SK-N-SH (cell line): ENCODE results near the gene CDHR4. TPM values are rescaled to one million over a fixed set of nuclear protein-coding genes. Genes with fewer than 3 reads are reported as not detected.

Experiments used
- CTCF ChIA-PET: fragments of 300-600, 350-600 bp; formaldehyde crosslinking; extraction: SDS; loops from one replicate; lab custom pipeline; 2021; lab: Yijun Ruan, JAX
- POLR2A ChIA-PET: fragments of 350-600 bp; sonication (Branson Sonifier 250); formaldehyde crosslinking; extraction: SDS; loops from one replicate; lab custom pipeline; 2020; ENCODE audit warnings: antibody characterized with exemption, inconsistent platforms; lab: Yijun Ruan, JAX
- DNase-seq: peaks from one replicate; pipeline ENCODE4 v3.0.0; 2012
- H2AFZ ChIP-seq: fragments of 200-600 bp; sonication (generic); 2 replicates; pipeline ENCODE4 v1.8.1; 2016; ENCODE audit warnings: antibody characterized with exemption, mild to moderate bottlenecking, low read depth
- H3F3A ChIP-seq: fragments of 200-600 bp; sonication (generic); replicated peaks from 2 replicates; pipeline ENCODE3; 2016; ENCODE audit warnings: antibody characterized with exemption, mild to moderate bottlenecking; ENCODE audit not compliant: insufficient read depth
- H3K27ac ChIP-seq, 2 experiments: fragments of 200-500 bp in 1 of 2; fragments of 200-600 bp in 1 of 2; sonication (Bioruptor generic) in 1 of 2; sonication (generic), shearing (Covaris generic) in 1 of 2; 2 replicates each; pipeline versions ENCODE4 v1.5.1 to v1.6.1; 2014 to 2016; ENCODE audit warnings: low read depth in 2 of 2, inconsistent platforms in 1 of 2, low read length in 1 of 2, mild to moderate bottlenecking in 1 of 2, mixed read lengths in 1 of 2
- H3K27me3 ChIP-seq: fragments of 200-600 bp; sonication (generic), shearing (Covaris generic); 2 replicates; pipeline ENCODE4 v1.6.1; 2016; ENCODE audit warnings: mixed run types; ENCODE audit not compliant: insufficient read depth
- H3K36me3 ChIP-seq, 2 experiments: fragments of 200-500 bp in 1 of 2; fragments of 200-600 bp in 1 of 2; sonication (Bioruptor generic) in 1 of 2; sonication (generic) in 1 of 2; replicated peaks in 1 of 2; 2 replicates each; pipeline versions ENCODE3 to v1.5.1; 2014 to 2016; ENCODE audit warnings: low read length in 1 of 2, mild to moderate bottlenecking in 1 of 2; ENCODE audit not compliant: insufficient read depth in 2 of 2, control insufficient read depth in 1 of 2
- H3K4me1 ChIP-seq, 2 experiments: fragments of 200-500 bp in 1 of 2; fragments of 200-600 bp in 1 of 2; sonication (Bioruptor generic) in 1 of 2; sonication (generic), shearing (Covaris generic) in 1 of 2; 2 replicates each; pipeline versions ENCODE4 v1.5.1 to v1.6.1; 2014 to 2016; ENCODE audit warnings: low read depth in 1 of 2, low read length in 1 of 2, mixed run types in 1 of 2; ENCODE audit not compliant: insufficient read depth in 2 of 2, control insufficient read depth in 1 of 2
- H3K4me2 ChIP-seq: fragments of 200-600 bp; sonication (generic), shearing (Covaris generic); 2 replicates; pipeline ENCODE4 v1.6.1; 2017; ENCODE audit warnings: mixed run types
- H3K4me3 ChIP-seq, 2 experiments: fragments of 200-500 bp in 1 of 2; fragments of 200-600 bp in 1 of 2; sonication (Bioruptor generic) in 1 of 2; sonication (generic), shearing (Covaris generic) in 1 of 2; 2 replicates each; pipeline versions ENCODE4 v1.5.1 to v1.8.1; 2014 to 2016; ENCODE audit warnings: low read depth in 2 of 2, inconsistent platforms in 1 of 2, low read length in 1 of 2, mild to moderate bottlenecking in 1 of 2, mixed read lengths in 1 of 2, moderate library complexity in 1 of 2
- H3K79me2 ChIP-seq: fragments of 200-600 bp; sonication (generic); 2 replicates; pipeline ENCODE4 v1.8.1; 2017; ENCODE audit warnings: mild to moderate bottlenecking; ENCODE audit not compliant: insufficient read depth
- H3K9ac ChIP-seq: fragments of 200-600 bp; sonication (generic); 2 replicates; pipeline ENCODE4 v1.6.1; 2017; ENCODE audit warnings: mixed run types
- H3K9me2 ChIP-seq: fragments of 200-600 bp; sonication (generic); 2 replicates; pipeline ENCODE4 v1.6.1; 2017; ENCODE audit warnings: mixed run types
- H3K9me3 ChIP-seq: fragments of 200-600 bp; sonication (generic); 2 replicates; pipeline ENCODE4 v1.6.1; 2017; ENCODE audit warnings: mixed run types, mild to moderate bottlenecking, moderate library complexity
- H4K20me1 ChIP-seq: fragments of 200-600 bp; sonication (generic); 2 replicates; pipeline ENCODE4 v1.6.1; 2017; ENCODE audit warnings: mild to moderate bottlenecking, mixed run types; ENCODE audit not compliant: insufficient read depth
- CHD2 ChIP-seq: fragments of 150-350 bp; IDR thresholded peaks from 2 replicates; pipeline ENCODE4 v1.6.1; 2018; ENCODE audit warnings: low read length; ENCODE audit not compliant: partially characterized antibody
- EZH2phosphoT487 ChIP-seq: fragments of 200-600 bp; sonication (generic); IDR thresholded peaks from 2 replicates; pipeline ENCODE4 v1.6.1; 2017; ENCODE audit warnings: low read depth, mixed run types, mild to moderate bottlenecking, antibody characterized with exemption, moderate library complexity, borderline replicate concordance
- GABPA ChIP-seq: IDR thresholded peaks from 2 replicates; pipeline ENCODE4 v1.4.0; 2012; ENCODE audit warnings: low read depth, mild to moderate bottlenecking
- MXI1 ChIP-seq: IDR thresholded peaks from 2 replicates; pipeline ENCODE4 v1.6.1; 2012; ENCODE audit warnings: mild to moderate bottlenecking, low read depth, low read length, improper control_type of control experiment
- NFIC ChIP-seq: IDR thresholded peaks from 2 replicates; pipeline ENCODE4 v1.4.0; 2012; ENCODE audit warnings: borderline replicate concordance
- POLR2AphosphoS5 ChIP-seq: IDR thresholded peaks from 2 replicates; pipeline ENCODE4 v1.6.1; 2012; ENCODE audit warnings: low read depth, low read length
- RAD21 ChIP-seq: IDR thresholded peaks from 2 replicates; pipeline ENCODE4 v1.6.1; 2012; ENCODE audit warnings: mild to moderate bottlenecking, low read length
- SMC3 ChIP-seq: IDR thresholded peaks from 2 replicates; pipeline ENCODE4 v1.6.1; 2012; ENCODE audit warnings: low read depth, low read length, improper control_type of control experiment
- TCF12 ChIP-seq: IDR thresholded peaks from 2 replicates; pipeline ENCODE4 v1.4.0; 2012
- TEAD4 ChIP-seq: IDR thresholded peaks from 2 replicates; pipeline ENCODE4 v1.4.0; 2012; ENCODE audit warnings: mild to moderate bottlenecking, borderline replicate concordance; ENCODE audit not compliant: insufficient read depth
- WGBS: methylation state at CpG from one replicate; pipeline ENCODE4 v1.1.6; 2017; ENCODE audit warnings: low lambda C conversion rate; 5-methylcytosine and 5-hydroxymethylcytosine counted together
- polyA plus RNA-seq, 3 experiments: library from polyadenylated mRNA; depleted of rRNA; stranded (reverse); fragments of >200 nt; gene quantifications; 2 replicates each; pipeline ENCODE4 v1.2.3, GENCODE V29; 2012
- TF ChIP-seq, protein P1 (sequence below): fragments of 200-600 bp; sonication (generic); IDR thresholded peaks from 2 replicates; pipeline ENCODE4 v1.6.1; 2017; ENCODE audit warnings: antibody characterized with exemption, mild to moderate bottlenecking, moderate library complexity
- TF ChIP-seq, protein P2 (sequence below): fragments of 150-350 bp; IDR thresholded peaks from 2 replicates; pipeline ENCODE4 v1.6.1; 2017; ENCODE audit warnings: antibody characterized with exemption, low read length, low read depth, borderline replicate concordance

The CDHR4 gene
- polyA plus RNA-seq, 1 of the 3 experiments (the other 2 are of a cell fraction), result 0.07 TPM

DNA sequence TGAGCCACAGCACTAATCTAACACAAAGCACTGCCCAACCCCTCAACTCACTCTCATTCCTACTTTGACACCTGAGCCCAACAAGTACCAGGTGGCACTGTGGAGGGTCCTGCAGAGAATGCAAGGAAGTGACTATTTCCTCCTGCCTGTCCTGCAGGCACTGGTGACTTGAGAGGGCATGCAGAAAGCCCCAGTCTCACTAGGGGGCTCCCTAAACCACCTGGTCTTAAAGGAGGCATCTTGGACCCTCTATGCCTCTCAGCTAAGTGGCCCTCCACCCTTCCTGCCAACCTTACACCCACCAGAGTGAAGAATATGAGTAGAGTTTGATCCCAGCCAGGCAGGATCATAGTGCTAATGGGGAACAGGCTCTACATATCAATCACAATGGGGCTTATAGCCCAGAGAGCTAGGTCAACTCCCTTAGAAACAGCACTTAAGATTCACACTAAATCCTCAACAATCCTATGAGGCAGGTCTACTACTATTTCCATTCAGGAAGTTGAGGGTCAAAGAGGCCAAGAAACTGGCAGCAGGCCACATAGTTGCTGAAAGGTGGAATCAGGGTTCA lies 41.5 kb upstream of the CDHR4 start:
- no peak overlapping the region for H2AFZ ChIP-seq
- no peak overlapping the region for H3K4me3 ChIP-seq
- TF ChIP-seq RAD21 (peak; percentile 60), SMC3 (peak; percentile 35; the same call in 1 of the 2 replicates), TEAD4 (no peak), EZH2phosphoT487 (no peak)
- TF ChIP-seq, protein P1, sequence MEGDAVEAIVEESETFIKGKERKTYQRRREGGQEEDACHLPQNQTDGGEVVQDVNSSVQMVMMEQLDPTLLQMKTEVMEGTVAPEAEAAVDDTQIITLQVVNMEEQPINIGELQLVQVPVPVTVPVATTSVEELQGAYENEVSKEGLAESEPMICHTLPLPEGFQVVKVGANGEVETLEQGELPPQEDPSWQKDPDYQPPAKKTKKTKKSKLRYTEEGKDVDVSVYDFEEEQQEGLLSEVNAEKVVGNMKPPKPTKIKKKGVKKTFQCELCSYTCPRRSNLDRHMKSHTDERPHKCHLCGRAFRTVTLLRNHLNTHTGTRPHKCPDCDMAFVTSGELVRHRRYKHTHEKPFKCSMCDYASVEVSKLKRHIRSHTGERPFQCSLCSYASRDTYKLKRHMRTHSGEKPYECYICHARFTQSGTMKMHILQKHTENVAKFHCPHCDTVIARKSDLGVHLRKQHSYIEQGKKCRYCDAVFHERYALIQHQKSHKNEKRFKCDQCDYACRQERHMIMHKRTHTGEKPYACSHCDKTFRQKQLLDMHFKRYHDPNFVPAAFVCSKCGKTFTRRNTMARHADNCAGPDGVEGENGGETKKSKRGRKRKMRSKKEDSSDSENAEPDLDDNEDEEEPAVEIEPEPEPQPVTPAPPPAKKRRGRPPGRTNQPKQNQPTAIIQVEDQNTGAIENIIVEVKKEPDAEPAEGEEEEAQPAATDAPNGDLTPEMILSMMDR, result peak; percentile 51
- ChIA-PET CTCF (interaction anchor here (0.6 to 14.6 kb wide), 10 partner anchors 8 to 96 kb away, joined by 3 to 386 read pairs (median 12); partner anchors contain the start of genes CAMKV, CDHR4, INKA1 and TRAIP), POLR2A (interaction anchor here (3.9 kb wide), 1 partner anchor 37 kb away, joined by 37 read pairs; the partner anchor contains the start of gene INKA1)
- no peak overlapping the region for H3K4me2 ChIP-seq
- no peak overlapping the region for H3K9ac ChIP-seq
- peak overlapping the region in 1 of 2 experiments; percentile 93; a peak in 1 of 4 replicates for H3K27ac ChIP-seq
- no peaks in the 10 kb centered on the region for H3K9me2 ChIP-seq
- no peaks in the 10 kb centered on the region for H3K79me2 ChIP-seq
- no peaks in the 10 kb centered on the region for H3F3A ChIP-seq
- no peak for DNase-seq
- H3K27me3 ChIP-seq, result no peaks in the 10 kb centered on the region
- no peaks in the 10 kb centered on the region for H4K20me1 ChIP-seq
- H3K4me1 ChIP-seq, result peaks cover 0 to 48% of the 10 kb centered on the region in 2 experiments; a peak in 1 of 4 replicates
- no peaks in the 10 kb centered on the region for H3K9me3 ChIP-seq
- peaks cover 0 to 21% of the 10 kb centered on the region in 2 experiments for H3K36me3 ChIP-seq

DNA sequence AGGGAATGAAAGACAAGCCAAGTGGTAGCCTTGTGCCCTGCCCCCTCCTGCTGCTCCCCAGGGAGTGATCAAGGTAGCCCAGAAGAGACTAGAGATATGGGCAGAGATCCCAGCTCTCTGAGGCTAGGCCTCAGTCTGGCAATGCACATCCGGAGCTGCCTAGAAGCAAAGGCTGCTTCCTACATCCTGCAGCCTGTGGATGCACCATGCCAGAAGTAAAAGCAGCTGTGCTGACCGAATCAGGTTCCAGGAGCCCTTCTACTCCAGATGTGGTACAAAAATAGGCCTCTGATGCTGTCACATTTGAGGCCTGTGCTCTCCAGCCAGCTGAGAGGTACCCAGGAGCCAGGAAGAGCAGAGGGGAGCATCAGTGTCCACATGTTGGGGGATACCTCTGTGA lies 40.7 kb upstream of the CDHR4 start:
- Histone ChIP-seq H3K27ac (peak overlapping the region in 1 of 2 experiments; percentile 93; a peak in 2 of 4 replicates), H3K79me2 (no peaks in the 10 kb centered on the region), H3K9ac (no peak overlapping the region), H3F3A (no peaks in the 10 kb centered on the region), H2AFZ (no peak overlapping the region), H4K20me1 (no peaks in the 10 kb centered on the region), H3K9me2 (no peaks in the 10 kb centered on the region), H3K27me3 (no peaks in the 10 kb centered on the region), H3K4me3 (no peak overlapping the region), H3K4me1 (peaks cover 0 to 48% of the 10 kb centered on the region in 2 experiments; a peak in 1 of 4 replicates), H3K4me2 (no peak overlapping the region), H3K36me3 (peaks cover under 1 to 18% of the 10 kb centered on the region in 2 experiments), H3K9me3 (no peaks in the 10 kb centered on the region)
- 67% methylated on average over 1 of the region's 2 CpGs for WGBS
- POLR2A ChIA-PET, result interaction anchor here (3.9 kb wide), 1 partner anchor 36 kb away, joined by 37 read pairs; the partner anchor contains the start of gene INKA1
- DNase-seq, result no peak
- CTCF ChIA-PET, result interaction anchor here (0.6 to 14.6 kb wide), 11 partner anchors 8 to 120 kb away, joined by 3 to 386 read pairs (median 16); partner anchors contain the start of genes AMIGO3, CAMKV, CDHR4 and INKA1
- TF ChIP-seq POLR2AphosphoS5 (no peak), MXI1 (no peak), CHD2 (no peak), TCF12 (no peak), NFIC (no peak), GABPA (no peak)
- TF ChIP-seq, protein P2, sequence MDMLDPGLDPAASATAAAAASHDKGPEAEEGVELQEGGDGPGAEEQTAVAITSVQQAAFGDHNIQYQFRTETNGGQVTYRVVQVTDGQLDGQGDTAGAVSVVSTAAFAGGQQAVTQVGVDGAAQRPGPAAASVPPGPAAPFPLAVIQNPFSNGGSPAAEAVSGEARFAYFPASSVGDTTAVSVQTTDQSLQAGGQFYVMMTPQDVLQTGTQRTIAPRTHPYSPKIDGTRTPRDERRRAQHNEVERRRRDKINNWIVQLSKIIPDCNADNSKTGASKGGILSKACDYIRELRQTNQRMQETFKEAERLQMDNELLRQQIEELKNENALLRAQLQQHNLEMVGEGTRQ, result no peak
